Bronchial epithelial cell (primary cell): ENCODE measurements around the gene B3GNT9. TPM values are rescaled to one million over a fixed set of nuclear protein-coding genes. Genes with fewer than 3 reads are reported as not detected.
A peak's percentile ranks its signal among the peaks of the same experiment; 100 is the strongest.

ENCODE experiments used
- DNase-seq: peaks from one replicate; pipeline ENCODE4 v3.0.0-alpha.2; 2010; ENCODE audit warnings: low read depth
- FAIRE-seq: peaks from 2 replicates; lab custom pipeline; 2011; peaks lifted over from hg19 to GRCh38; lab: Jason Lieb, UNC
- H3K27me3 ChIP-seq: 2 replicates; pipeline ENCODE4 v1.5.1; 2011; ENCODE audit warnings: low read length; ENCODE audit not compliant: control insufficient read depth, insufficient read depth
- H3K36me3 ChIP-seq: 2 replicates; pipeline ENCODE4 v1.5.1; 2011; ENCODE audit warnings: low read length; ENCODE audit not compliant: control insufficient read depth, insufficient read depth
- H3K4me3 ChIP-seq: 2 replicates; pipeline ENCODE4 v1.5.1; 2011; ENCODE audit warnings: mild to moderate bottlenecking, low read depth, low read length, control low read depth
- total RNA-seq: library from RNA; depleted of rRNA; stranded (reverse); fragments of >200 nt; gene quantifications from 2 replicates; pipeline ENCODE4 v1.2.1, GENCODE V29; 2014
- TF ChIP-seq, protein P1 (sequence below): IDR thresholded peaks from 2 replicates; pipeline ENCODE4 v1.5.1; 2011; ENCODE audit warnings: mild to moderate bottlenecking, moderate library complexity, low read length, control low read depth, inconsistent platforms; ENCODE audit not compliant: insufficient read depth, severe bottlenecking

B3GNT9 gene
- total RNA-seq, 1 donor from 2014 or later, result 8.7 TPM

GRCh38 chr16:67173323-67173722 lies 22.5 kb upstream of the B3GNT9 start:
- TF ChIP-seq, protein P1, sequence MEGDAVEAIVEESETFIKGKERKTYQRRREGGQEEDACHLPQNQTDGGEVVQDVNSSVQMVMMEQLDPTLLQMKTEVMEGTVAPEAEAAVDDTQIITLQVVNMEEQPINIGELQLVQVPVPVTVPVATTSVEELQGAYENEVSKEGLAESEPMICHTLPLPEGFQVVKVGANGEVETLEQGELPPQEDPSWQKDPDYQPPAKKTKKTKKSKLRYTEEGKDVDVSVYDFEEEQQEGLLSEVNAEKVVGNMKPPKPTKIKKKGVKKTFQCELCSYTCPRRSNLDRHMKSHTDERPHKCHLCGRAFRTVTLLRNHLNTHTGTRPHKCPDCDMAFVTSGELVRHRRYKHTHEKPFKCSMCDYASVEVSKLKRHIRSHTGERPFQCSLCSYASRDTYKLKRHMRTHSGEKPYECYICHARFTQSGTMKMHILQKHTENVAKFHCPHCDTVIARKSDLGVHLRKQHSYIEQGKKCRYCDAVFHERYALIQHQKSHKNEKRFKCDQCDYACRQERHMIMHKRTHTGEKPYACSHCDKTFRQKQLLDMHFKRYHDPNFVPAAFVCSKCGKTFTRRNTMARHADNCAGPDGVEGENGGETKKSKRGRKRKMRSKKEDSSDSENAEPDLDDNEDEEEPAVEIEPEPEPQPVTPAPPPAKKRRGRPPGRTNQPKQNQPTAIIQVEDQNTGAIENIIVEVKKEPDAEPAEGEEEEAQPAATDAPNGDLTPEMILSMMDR, result no peak

DNA sequence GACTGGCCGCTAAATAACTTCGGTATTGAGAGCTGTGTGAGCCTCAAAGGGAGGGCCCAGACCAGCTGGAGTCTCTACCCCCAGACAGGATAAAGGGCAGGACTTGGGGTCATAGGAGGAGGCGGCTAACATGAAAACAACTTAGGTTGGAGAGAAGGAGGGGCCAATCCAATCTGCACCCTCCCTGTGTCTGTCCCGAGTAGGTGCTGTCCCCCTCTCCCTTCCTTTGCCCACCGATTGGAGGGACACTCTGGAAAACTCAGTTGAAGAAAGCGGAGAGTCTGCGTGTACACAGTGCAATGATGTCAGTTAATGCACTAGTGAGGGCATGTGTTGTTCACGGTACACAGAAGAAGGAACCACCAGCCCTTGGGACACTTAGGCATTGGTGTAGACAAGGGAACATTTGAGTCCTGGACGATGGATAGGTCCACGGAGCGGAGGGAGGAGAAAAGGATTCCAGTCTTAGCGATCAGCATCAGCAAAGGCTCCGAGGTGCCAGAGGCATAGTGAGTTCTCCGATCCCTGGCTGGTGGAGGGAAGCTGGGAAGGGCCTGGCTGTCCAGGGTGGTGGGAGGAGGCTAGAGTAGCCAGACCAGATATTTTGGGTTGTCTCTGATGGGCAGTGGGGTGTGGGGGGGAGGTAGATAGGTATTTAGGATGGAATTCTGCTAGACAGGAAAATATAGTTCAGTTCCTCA lies 20.3 kb upstream of the B3GNT9 start:
- TF ChIP-seq, protein P1, result no peak
- Histone ChIP-seq H3K4me3 (peak overlapping the region; percentile 43), H3K36me3 (peaks cover 5% of the 10 kb centered on the region), H3K27me3 (peaks cover 2% of the 10 kb centered on the region)
- DNase-seq (no peak), FAIRE-seq (no peak)

More at GRCh38 chr16:67173323-67173722, 22.5 kb upstream of the B3GNT9 start:
- DNase-seq (no peak), FAIRE-seq (no peak)
- Histone ChIP-seq H3K27me3 (no peaks in the 10 kb centered on the region), H3K36me3 (peaks cover 5% of the 10 kb centered on the region), H3K4me3 (peak overlapping the region; percentile 34)

DNA sequence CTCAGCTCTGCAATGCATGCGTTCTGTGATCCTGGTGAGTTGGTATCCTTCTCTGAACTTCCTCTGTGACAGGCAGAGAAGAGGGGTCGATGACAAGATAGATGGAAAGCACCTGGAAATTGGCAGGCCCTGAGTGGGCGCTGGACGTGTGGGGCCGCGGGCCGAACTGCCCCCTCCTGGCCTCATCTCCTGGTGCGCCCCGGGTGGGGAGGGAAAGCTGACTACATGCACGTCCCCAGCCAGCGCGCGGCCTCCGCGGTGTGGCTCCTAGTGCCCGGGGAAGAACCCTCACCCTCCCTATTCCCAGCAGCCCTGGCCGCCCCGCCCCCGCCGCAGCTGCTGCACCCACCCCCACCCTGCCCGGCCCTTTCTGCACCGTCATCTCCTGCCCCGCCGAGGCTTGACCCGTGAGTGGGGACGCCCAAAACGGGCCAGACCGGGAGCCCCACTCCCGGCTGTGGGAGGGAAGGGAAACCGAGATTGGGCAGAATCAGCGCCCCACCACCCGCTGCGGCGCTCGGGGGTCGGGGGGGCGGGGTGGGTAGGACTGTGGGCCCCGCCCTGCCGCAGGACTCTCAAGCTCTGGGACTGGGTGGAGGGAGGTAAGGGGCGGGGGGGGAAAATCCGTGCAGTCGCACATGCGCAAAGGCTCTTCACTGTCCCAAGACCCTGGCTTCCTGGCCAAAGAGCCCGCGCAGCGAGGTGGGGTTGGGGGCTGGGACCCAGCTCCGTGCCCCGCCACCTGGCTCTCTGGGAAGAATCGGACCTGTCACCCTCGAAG lies 19.6 kb upstream of the B3GNT9 start, which contains the start of gene NOL3:
TSS of gene NOL3 (plus strand) at position 371 of the 781 bp plus-strand sequence.
- Histone ChIP-seq H3K27me3 (peaks cover 6% of the 10 kb centered on the region), H3K36me3 (peaks cover 5% of the 10 kb centered on the region), H3K4me3 (peak within 1 kb of the TSS; percentile 43)
- FAIRE-seq (no peak), DNase-seq (peak; percentile 59)
- TF ChIP-seq, protein P1, result no peak

GRCh38 chr16:67169642-67170167 lies 18.9 kb upstream of the B3GNT9 start:
- TF ChIP-seq, protein P1, result peak; percentile 71
- Histone ChIP-seq H3K27me3 (peaks cover 13% of the 10 kb centered on the region), H3K36me3 (no peaks in the 10 kb centered on the region), H3K4me3 (peak overlapping the region; percentile 43)
- FAIRE-seq (no peak), DNase-seq (no peak)

DNA sequence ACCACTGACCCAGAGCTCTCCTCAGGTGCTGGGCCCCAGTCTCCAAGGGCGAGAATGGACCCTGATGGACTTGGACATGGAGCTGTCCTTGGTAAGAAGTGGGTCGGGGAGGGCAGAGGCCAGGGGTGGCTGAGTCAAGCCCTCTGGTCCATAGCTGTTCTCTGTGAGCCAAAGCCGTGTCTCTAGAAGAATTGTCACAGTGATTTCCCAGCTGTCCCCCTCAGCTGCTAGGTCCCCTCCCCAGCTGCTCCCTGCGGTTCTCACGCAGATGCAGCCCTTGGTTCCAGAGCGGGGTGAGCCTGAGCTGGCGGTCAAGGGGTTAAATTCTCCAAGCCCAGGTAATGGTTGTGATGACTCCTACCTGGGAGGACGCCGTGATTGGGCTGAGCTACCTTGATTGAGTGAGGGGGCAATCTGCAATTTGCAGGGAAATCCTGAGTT lies 18.2 kb upstream of the B3GNT9 start:
- FAIRE-seq, result no peak

More for the DNA sequence above, 18.2 kb upstream of the B3GNT9 start:
- Histone ChIP-seq H3K27me3 (peaks cover 14% of the 10 kb centered on the region), H3K4me3 (no peak overlapping the region), H3K36me3 (no peaks in the 10 kb centered on the region)
- TF ChIP-seq, protein P1, result no peak
- DNase-seq, result no peak
